Esophagus (tissue), 2 donors: Measurements from ENCODE around the gene MAP1B. TPM values are rescaled to one million over a fixed set of nuclear protein-coding genes. Genes with fewer than 3 reads are reported as not detected.

Experiments
- H3K27ac ChIP-seq, 2 donors: one replicate each; pipeline ENCODE4 v1.5.1; 2013; ENCODE audit warnings: low read depth in 2 of 2, mild to moderate bottlenecking in 2 of 2, inconsistent platforms in 1 of 2, low read length in 1 of 2, moderate library complexity in 1 of 2
- H3K27me3 ChIP-seq, 2 donors: one replicate each; pipeline ENCODE4 v1.6.1; 2013; ENCODE audit warnings: low read length in 2 of 2, control low read depth in 1 of 2, mild to moderate bottlenecking in 1 of 2; ENCODE audit not compliant: insufficient read depth in 2 of 2, control insufficient read depth in 1 of 2
- H3K36me3 ChIP-seq, 2 donors: one replicate each; pipeline ENCODE4 v1.6.1; 2013; ENCODE audit warnings: low read length in 1 of 2; ENCODE audit not compliant: control insufficient read depth in 2 of 2, insufficient read depth in 2 of 2
- H3K4me1 ChIP-seq, 2 donors: one replicate each; pipeline ENCODE4 v1.6.1; 2013; ENCODE audit warnings: low read length in 1 of 2; ENCODE audit not compliant: control insufficient read depth in 2 of 2, insufficient read depth in 2 of 2
- H3K4me3 ChIP-seq, 2 donors: one replicate each; pipeline ENCODE4 v1.5.1; 2013; ENCODE audit warnings: low read length in 2 of 2, mild to moderate bottlenecking in 2 of 2, low read depth in 1 of 2, moderate library complexity in 1 of 2
- H3K9me3 ChIP-seq, 2 donors: one replicate each; pipeline ENCODE4 v1.6.1; 2013; ENCODE audit warnings: mild to moderate bottlenecking in 2 of 2, low read depth in 1 of 2, low read length in 1 of 2, moderate library complexity in 1 of 2; ENCODE audit not compliant: control insufficient read depth in 2 of 2, insufficient read depth in 1 of 2
- WGBS, 2 donors: extraction: QIAGEN DNeasy Blood & Tissue Kit; methylation state at CpG; one replicate each; pipeline ENCODE4 v1.1.7; 2013; 5-methylcytosine and 5-hydroxymethylcytosine counted together
- polyA plus RNA-seq, 2 donors: library from polyadenylated mRNA; stranded (reverse); fragments of 200-250 nt; gene quantifications; one replicate each; pipeline ENCODE4 v1.2.3, GENCODE V29; 2013
- donor health status: healthy with polysubstance abuse.
- donor health status: Bipolar disorder and iron deficiency.

MAP1B gene
- polyA plus RNA-seq, 2 donors: 1.8 to 2.5 TPM

- WGBS, 2 donors: 68 to 73% methylated on average over 1 of the region's 1 CpG
- no peak overlapping the region for H3K27ac ChIP-seq
- peaks cover 2% of the 10 kb centered on the region in 2 donors for H3K36me3 ChIP-seq
- H3K27me3 ChIP-seq: no peaks in the 10 kb centered on the region
- peaks cover 0 to 2% of the 10 kb centered on the region in 2 donors for H3K4me1 ChIP-seq
- H3K9me3 ChIP-seq: no peaks in the 10 kb centered on the region
- H3K4me3 ChIP-seq: no peak overlapping the region
Observed at GRCh38 chr5:72233835-72234234, 126.6 kb downstream of the MAP1B start.

- H3K27me3 ChIP-seq: no peaks in the 10 kb centered on the region
- H3K36me3 ChIP-seq: peaks cover 2% of the 10 kb centered on the region in 2 donors
- H3K4me1 ChIP-seq: peaks cover 0 to 2% of the 10 kb centered on the region in 2 donors
- H3K4me3 ChIP-seq: no peak overlapping the region
- H3K27ac ChIP-seq: no peak overlapping the region
- no peaks in the 10 kb centered on the region for H3K9me3 ChIP-seq
Observed at GRCh38 chr5:72234265-72234700, 127.0 kb downstream of the MAP1B start.

- Histone ChIP-seq H3K4me1 (peaks cover 0 to 2% of the 10 kb centered on the region in 2 donors), H3K27ac (no peak overlapping the region), H3K36me3 (peaks cover 2% of the 10 kb centered on the region in 2 donors), H3K9me3 (no peaks in the 10 kb centered on the region), H3K27me3 (no peaks in the 10 kb centered on the region), H3K4me3 (no peak overlapping the region)
- 77 to 91% methylated on average over 1 of the region's 1 CpG for WGBS, 2 donors
Observed at GRCh38 chr5:72234868-72235267, 127.6 kb downstream of the MAP1B start.

GRCh38 chr5:72235725-72236124, 128.4 kb downstream of the MAP1B start:
- no peak overlapping the region for H3K4me3 ChIP-seq
- H3K36me3 ChIP-seq: peaks cover 2% of the 10 kb centered on the region in 2 donors
- H3K9me3 ChIP-seq: no peaks in the 10 kb centered on the region
- 87 to 95% methylated on average over 1 of the region's 1 CpG for WGBS, 2 donors
- no peaks in the 10 kb centered on the region for H3K27me3 ChIP-seq
- H3K27ac ChIP-seq: no peak overlapping the region
- H3K4me1 ChIP-seq: peaks cover 0 to 2% of the 10 kb centered on the region in 2 donors

GRCh38 chr5:72237415-72237814, 130.1 kb downstream of the MAP1B start:
- H3K4me1 ChIP-seq: no peaks in the 10 kb centered on the region
- H3K27me3 ChIP-seq: no peaks in the 10 kb centered on the region
- H3K36me3 ChIP-seq: peaks cover 2% of the 10 kb centered on the region in 2 donors
- H3K9me3 ChIP-seq: no peaks in the 10 kb centered on the region
- 93 to 96% methylated on average over 2 of the region's 2 CpGs for WGBS, 2 donors
- no peak overlapping the region for H3K4me3 ChIP-seq
- peak overlapping the region in 1 of 2 donors; percentile 33 for H3K27ac ChIP-seq

- H3K9me3 ChIP-seq: no peaks in the 10 kb centered on the region
- H3K4me3 ChIP-seq: no peak overlapping the region
- peaks cover 2% of the 10 kb centered on the region in 2 donors for H3K36me3 ChIP-seq
- H3K27me3 ChIP-seq: no peaks in the 10 kb centered on the region
- 88 to 89% methylated on average over 3 of the region's 3 CpGs for WGBS, 2 donors
- peaks cover 0 to 2% of the 10 kb centered on the region in 2 donors for H3K4me1 ChIP-seq
- H3K27ac ChIP-seq: no peak overlapping the region
Observed at GRCh38 chr5:72237879-72238278, 130.6 kb downstream of the MAP1B start.

GRCh38 chr5:72238712-72239445, 131.6 kb downstream of the MAP1B start:
- H3K4me1 ChIP-seq: peaks cover 0 to 3% of the 10 kb centered on the region in 2 donors

GRCh38 chr5:72241346-72242003, 134.2 kb downstream of the MAP1B start:
- Histone ChIP-seq H3K9me3 (no peaks in the 10 kb centered on the region), H3K4me3 (no peak overlapping the region), H3K4me1 (peaks cover 0 to 3% of the 10 kb centered on the region in 2 donors), H3K27me3 (no peaks in the 10 kb centered on the region), H3K36me3 (peaks cover 0 to 2% of the 10 kb centered on the region in 2 donors), H3K27ac (no peak overlapping the region)
- WGBS, 2 donors: 81 to 87% methylated on average over 5 of the region's 5 CpGs

More at GRCh38 chr5:72238712-72239445, 131.6 kb downstream of the MAP1B start:
- no peaks in the 10 kb centered on the region for H3K9me3 ChIP-seq
- H3K36me3 ChIP-seq: peaks cover 2% of the 10 kb centered on the region in 2 donors
- no peaks in the 10 kb centered on the region for H3K27me3 ChIP-seq
- no peak overlapping the region for H3K27ac ChIP-seq
- H3K4me3 ChIP-seq: no peak overlapping the region
- WGBS, 2 donors: 92 to 94% methylated on average over 5 of the region's 5 CpGs

GRCh38 chr5:72242796-72243475, 135.7 kb downstream of the MAP1B start:
- Histone ChIP-seq H3K4me1 (peaks cover 0 to 3% of the 10 kb centered on the region in 2 donors), H3K27ac (no peak overlapping the region), H3K27me3 (no peaks in the 10 kb centered on the region), H3K36me3 (no peaks in the 10 kb centered on the region), H3K9me3 (no peaks in the 10 kb centered on the region), H3K4me3 (no peak overlapping the region)
- 91% methylated on average over 7 of the region's 7 CpGs for WGBS, 2 donors
